ENCODE data around the gene HOXC11. TPM values are rescaled to one million over a fixed set of nuclear protein-coding genes. Genes with fewer than 3 reads are reported as not detected.

Gene HOXC11
- total and polyA plus RNA-seq, 2 of the 4 experiments (the other 2 are of a cell fraction), result not detected

DNA sequence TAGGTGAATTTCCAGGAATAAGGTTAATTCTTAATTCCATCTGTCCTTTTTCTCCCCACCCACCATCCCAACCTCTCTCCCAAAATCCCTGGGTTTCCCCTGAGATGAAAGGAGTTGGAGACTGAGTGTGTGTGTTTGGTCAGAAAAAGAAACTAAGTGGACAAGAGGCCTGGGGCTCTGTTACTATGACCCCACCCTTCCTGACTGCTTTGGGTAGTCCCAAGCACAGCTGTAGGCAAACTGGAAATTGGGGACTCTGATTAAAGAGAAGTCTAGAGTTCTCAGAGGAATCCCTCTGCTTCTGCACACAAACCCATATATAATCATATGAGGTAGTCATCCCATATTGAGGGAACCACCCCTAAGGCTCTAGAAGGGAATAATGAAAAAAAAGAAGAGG is 25.2 kb upstream of the HOXC11 start:
- DNase-seq, result no peak
- Histone ChIP-seq H3K23ac (ENCODE audit: low read depth, low read length) (no peak overlapping the region), H2AK5ac (ENCODE audit: low read depth, low read length) (no peak overlapping the region), H4K20me1 (ENCODE audit: insufficient read depth, low read length) (no peaks in the 10 kb centered on the region), H2BK15ac (ENCODE audit: low read depth, low read length) (no peak overlapping the region), H4K8ac (ENCODE audit: low read depth in 2 of 2, low read length in 2 of 2) (no peak overlapping the region), H3K4me3 (ENCODE audit: insufficient read depth, low read depth, low read length) (no peak overlapping the region), H2BK5ac (ENCODE audit: low read depth, low read length, poor library complexity, severe bottlenecking) (no peak overlapping the region), H3K27me3 (ENCODE audit: control insufficient read depth, insufficient read depth, low read length) (peaks cover 90% of the 10 kb centered on the region), H3K14ac (replicated peaks; ENCODE audit: low read depth, low read length) (no peak overlapping the region), H3K9me3 (ENCODE audit: control insufficient read depth, insufficient read depth, low read length) (peaks cover 6% of the 10 kb centered on the region; the same call in 1 of the 2 replicates), H2AK9ac (replicated peaks; ENCODE audit: low read depth, low read length, poor library complexity) (no peak overlapping the region), H3K18ac (ENCODE audit: low read depth, low read length) (no peak overlapping the region), H2BK120ac (ENCODE audit: low read depth, low read length) (no peak overlapping the region), H4K5ac (ENCODE audit: low read depth, low read length) (no peak overlapping the region), H2BK20ac (ENCODE audit: low read depth, low read length) (no peak overlapping the region), H3K4me2 (ENCODE audit: low read depth, low read length) (no peak overlapping the region), H3K9me1 (ENCODE audit: insufficient read depth, low read length) (no peaks in the 10 kb centered on the region), H3K4ac (ENCODE audit: low read depth, low read length) (no peak overlapping the region), H3K79me1 (ENCODE audit: low read depth in 1 of 2, low read length in 2 of 2) (no peaks in the 10 kb centered on the region), H3K56ac (ENCODE audit: extremely low read depth, insufficient read depth, low read length) (no peak overlapping the region), H4K91ac (ENCODE audit: insufficient read depth, low read depth, low read length) (no peak overlapping the region), H3K27ac (ENCODE audit: insufficient read depth, low read length) (no peak overlapping the region), H3K9ac (ENCODE audit: low read depth, low read length) (no peak overlapping the region), H3K36me3 (ENCODE audit: control insufficient read depth, insufficient read depth, low read length) (no peaks in the 10 kb centered on the region), H2AFZ (replicated peaks; ENCODE audit: low read length, poor library complexity) (no peak overlapping the region), H3K4me1 (ENCODE audit: control insufficient read depth, insufficient read depth, low read length) (no peaks in the 10 kb centered on the region)
- TF ChIP-seq RCOR1 (IDR thresholded peaks at IDR 0.05; ENCODE audit: insufficient replicate concordance, low read length) (no peak), RAD21 (IDR thresholded peaks at IDR 0.05; ENCODE audit: low read length) (no peak), FOS (IDR thresholded peaks at IDR 0.05; ENCODE audit: low read depth, low read length) (no peak), MXI1 (IDR thresholded peaks at IDR 0.05; ENCODE audit: borderline replicate concordance, low read depth, low read length) (no peak)
- TF ChIP-seq, protein P1, sequence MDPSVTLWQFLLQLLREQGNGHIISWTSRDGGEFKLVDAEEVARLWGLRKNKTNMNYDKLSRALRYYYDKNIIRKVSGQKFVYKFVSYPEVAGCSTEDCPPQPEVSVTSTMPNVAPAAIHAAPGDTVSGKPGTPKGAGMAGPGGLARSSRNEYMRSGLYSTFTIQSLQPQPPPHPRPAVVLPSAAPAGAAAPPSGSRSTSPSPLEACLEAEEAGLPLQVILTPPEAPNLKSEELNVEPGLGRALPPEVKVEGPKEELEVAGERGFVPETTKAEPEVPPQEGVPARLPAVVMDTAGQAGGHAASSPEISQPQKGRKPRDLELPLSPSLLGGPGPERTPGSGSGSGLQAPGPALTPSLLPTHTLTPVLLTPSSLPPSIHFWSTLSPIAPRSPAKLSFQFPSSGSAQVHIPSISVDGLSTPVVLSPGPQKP (IDR thresholded peaks at IDR 0.05; ENCODE audit: borderline replicate concordance, low read depth, low read length), result no peak
- dilution Hi-C loops (cut with HindIII; ENCODE audit: low sequenced_read_pairs, unreplicated experiment) (no loop called here), in situ Hi-C loops (cut with MboI; ENCODE audit: low sequenced_read_pairs) (no loop called here), intact Hi-C loops (cut with micrococcal nuclease) (no loop called here)
- ChIA-PET POLR2A (ENCODE audit: unreplicated experiment) (no interaction called here), CTCF (no interaction called here)
- no peak for ATAC-seq (ENCODE audit: low read depth)
- no TSS peak for BruUV-seq (replicated peaks)
